Smooth muscle cell (in vitro differentiated cells): ENCODE measurements around the gene CASP2. TPM values are rescaled to one million over a fixed set of nuclear protein-coding genes. Genes with fewer than 3 reads are reported as not detected.

ENCODE experiments used
- DNase-seq: peaks from one replicate; lab custom pipeline; 2025; ENCODE audit not compliant: unreplicated experiment; lab: John Stamatoyannopoulos, UW
- H2AFZ ChIP-seq: fragments of 200-600 bp; sonication (generic); 2 replicates; pipeline ENCODE4 v1.6.0; 2016; ENCODE audit warnings: antibody characterized with exemption, low read depth, mild to moderate bottlenecking
- H3F3A ChIP-seq: fragments of 200-600 bp; sonication (generic); 2 replicates; pipeline ENCODE4 v1.6.0; 2017; ENCODE audit warnings: antibody characterized with exemption, low read depth
- H3K27ac ChIP-seq: fragments of 200-600 bp; sonication (generic); 2 replicates; pipeline ENCODE4 v1.5.1; 2016; ENCODE audit warnings: low read depth, mild to moderate bottlenecking
- H3K27me3 ChIP-seq: fragments of 200-600 bp; sonication (generic); 2 replicates; pipeline ENCODE4 v1.6.1; 2016; ENCODE audit warnings: low read depth, mild to moderate bottlenecking
- H3K36me3 ChIP-seq: fragments of 200-600 bp; sonication (generic); 2 replicates; pipeline ENCODE4 v1.5.1; 2016; ENCODE audit warnings: low read depth
- H3K4me1 ChIP-seq: fragments of 200-600 bp; sonication (generic); 2 replicates; pipeline ENCODE4 v1.5.1; 2016; ENCODE audit warnings: low read depth
- H3K4me2 ChIP-seq: fragments of 200-600 bp; sonication (generic); 2 replicates; pipeline ENCODE4 v1.6.0; 2016; ENCODE audit warnings: mild to moderate bottlenecking
- H3K4me3 ChIP-seq: fragments of 200-600 bp; sonication (generic); 2 replicates; pipeline ENCODE4 v1.5.1; 2016; ENCODE audit warnings: mild to moderate bottlenecking
- H3K79me2 ChIP-seq: fragments of 200-600 bp; sonication (generic); 2 replicates; pipeline ENCODE4 v1.6.0; 2016; ENCODE audit warnings: low read depth, mild to moderate bottlenecking
- H3K9ac ChIP-seq: fragments of 200-600 bp; sonication (generic); 2 replicates; pipeline ENCODE4 v1.6.0; 2016; ENCODE audit warnings: low read depth
- H3K9me3 ChIP-seq: fragments of 200-600 bp; sonication (generic); replicated peaks from 2 replicates; pipeline ENCODE4 v1.5.1; 2016; ENCODE audit warnings: low read depth
- H4K20me1 ChIP-seq: fragments of 200-600 bp; sonication (generic); 2 replicates; pipeline ENCODE4 v1.6.0; 2016; ENCODE audit warnings: low read depth
- WGBS: methylation state at CpG from one replicate; pipeline ENCODE4 v1.1.7; 2016; ENCODE audit warnings: low lambda C conversion rate; 5-methylcytosine and 5-hydroxymethylcytosine counted together
- polyA plus RNA-seq: library from polyadenylated mRNA; unstranded; fragments of >200 nt; fragmentation: Nextera tagmentation; extraction: Ambion mirVana; gene quantifications from 2 replicates; pipeline ENCODE4 v1.2.1, GENCODE V29; 2016
- total RNA-seq: library from RNA; depleted of rRNA; stranded (reverse); fragments of >200 nt; gene quantifications from 2 replicates; pipeline ENCODE4 v1.2.3, GENCODE V29; 2014
- TF ChIP-seq, protein P1 (sequence below): fragments of 200-600 bp; sonication (generic); IDR thresholded peaks from 2 replicates; pipeline ENCODE4 v1.5.1; 2017; ENCODE audit warnings: borderline replicate concordance, mild to moderate bottlenecking, antibody characterized with exemption; ENCODE audit not compliant: insufficient read depth, poor library complexity, severe bottlenecking

CASP2 gene
- total and polyA plus RNA-seq, 2 experiments from 2014 or later = 8.1 to 22.0 TPM

DNA sequence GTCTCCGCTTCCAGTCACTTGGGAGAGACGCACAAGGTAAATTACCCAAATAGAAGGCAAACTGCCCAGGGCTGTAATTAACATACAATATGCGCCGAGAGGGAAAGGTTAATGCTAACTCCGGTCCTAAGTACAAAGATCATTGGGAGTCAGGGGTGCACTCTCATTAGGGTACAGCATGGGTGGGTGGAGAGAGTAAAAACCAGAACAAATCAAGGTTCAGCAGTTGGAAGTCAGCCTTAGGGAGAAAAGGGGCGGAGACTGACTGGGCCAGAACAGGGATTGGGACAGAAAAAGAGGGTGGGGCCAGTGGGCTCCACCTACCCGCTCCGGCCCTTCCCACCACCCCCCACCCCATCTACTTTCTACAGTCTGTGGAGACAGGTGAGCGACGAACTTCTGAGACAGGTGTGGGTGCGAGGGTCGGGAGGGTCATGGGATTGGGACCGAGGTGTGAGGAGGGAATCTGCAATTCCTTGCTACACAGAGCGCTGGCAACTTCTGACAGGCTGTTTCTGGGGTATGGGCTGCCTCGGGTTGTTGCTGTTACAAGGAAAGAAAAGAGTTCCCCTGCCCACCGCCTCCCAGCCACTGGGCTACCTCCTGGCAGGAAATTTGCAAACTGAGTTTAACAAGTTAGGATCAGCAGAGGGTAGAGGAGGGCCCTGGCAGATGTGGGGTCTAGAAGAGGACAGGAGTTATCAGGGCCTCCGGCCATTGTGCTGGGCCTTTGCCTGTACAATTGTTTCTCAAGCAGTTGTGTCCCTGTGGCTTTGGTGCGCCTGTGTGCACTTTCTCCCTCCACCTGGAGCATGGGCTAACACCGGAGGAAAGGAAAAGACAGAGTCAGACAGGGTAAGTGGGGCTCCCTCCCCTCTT lies 3.3 kb upstream of the CASP2 start, which contains the start of gene TMEM139:
TMEM139 (plus strand) TSS at position 368 of the 879 bp plus-strand sequence. CDS start 1,000 bp downstream, outside the sequence.
- WGBS = 54% methylated on average over 19 of the region's 19 CpGs
- TF ChIP-seq, protein P1, sequence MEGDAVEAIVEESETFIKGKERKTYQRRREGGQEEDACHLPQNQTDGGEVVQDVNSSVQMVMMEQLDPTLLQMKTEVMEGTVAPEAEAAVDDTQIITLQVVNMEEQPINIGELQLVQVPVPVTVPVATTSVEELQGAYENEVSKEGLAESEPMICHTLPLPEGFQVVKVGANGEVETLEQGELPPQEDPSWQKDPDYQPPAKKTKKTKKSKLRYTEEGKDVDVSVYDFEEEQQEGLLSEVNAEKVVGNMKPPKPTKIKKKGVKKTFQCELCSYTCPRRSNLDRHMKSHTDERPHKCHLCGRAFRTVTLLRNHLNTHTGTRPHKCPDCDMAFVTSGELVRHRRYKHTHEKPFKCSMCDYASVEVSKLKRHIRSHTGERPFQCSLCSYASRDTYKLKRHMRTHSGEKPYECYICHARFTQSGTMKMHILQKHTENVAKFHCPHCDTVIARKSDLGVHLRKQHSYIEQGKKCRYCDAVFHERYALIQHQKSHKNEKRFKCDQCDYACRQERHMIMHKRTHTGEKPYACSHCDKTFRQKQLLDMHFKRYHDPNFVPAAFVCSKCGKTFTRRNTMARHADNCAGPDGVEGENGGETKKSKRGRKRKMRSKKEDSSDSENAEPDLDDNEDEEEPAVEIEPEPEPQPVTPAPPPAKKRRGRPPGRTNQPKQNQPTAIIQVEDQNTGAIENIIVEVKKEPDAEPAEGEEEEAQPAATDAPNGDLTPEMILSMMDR = no peak
- Histone ChIP-seq H2AFZ (no peak within 1 kb of the TSS), H3K27me3 (no peaks in the 10 kb centered on the region), H3K4me1 (no peaks in the 10 kb centered on the region), H3K4me3 (peak within 1 kb of the TSS; percentile 33), H3K36me3 (no peaks in the 10 kb centered on the region), H4K20me1 (no peaks in the 10 kb centered on the region), H3K79me2 (peaks cover 8% of the 10 kb centered on the region), H3K27ac (no peak within 1 kb of the TSS), H3K9ac (no peak within 1 kb of the TSS), H3F3A (peaks cover 8% of the 10 kb centered on the region), H3K4me2 (peak within 1 kb of the TSS; percentile 55), H3K9me3 (no peaks in the 10 kb centered on the region)
- no peak for DNase-seq

DNA sequence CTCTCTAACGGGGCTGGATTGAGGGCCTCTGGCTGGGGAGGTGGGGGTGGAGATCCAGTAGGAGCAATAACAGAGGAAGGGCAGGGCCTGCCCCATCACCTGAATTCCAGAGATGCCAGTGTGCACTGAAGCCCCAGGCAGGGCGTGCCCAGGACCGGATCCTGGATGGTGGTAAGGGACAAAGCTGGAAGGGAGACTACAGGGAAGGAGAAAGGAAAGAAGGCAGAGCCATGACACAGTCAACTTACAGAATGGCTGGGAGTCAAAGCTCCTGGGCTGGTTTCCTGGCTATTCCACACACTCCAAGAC lies 2.7 kb upstream of the CASP2 start:
- Histone ChIP-seq H4K20me1 (peaks cover 5% of the 10 kb centered on the region), H3F3A (peaks cover 8% of the 10 kb centered on the region), H3K4me2 (no peak overlapping the region), H3K27ac (no peak overlapping the region), H2AFZ (no peak overlapping the region), H3K4me1 (peaks cover 4% of the 10 kb centered on the region), H3K9ac (no peak overlapping the region), H3K27me3 (no peaks in the 10 kb centered on the region), H3K9me3 (no peaks in the 10 kb centered on the region), H3K4me3 (no peak overlapping the region), H3K36me3 (no peaks in the 10 kb centered on the region), H3K79me2 (peaks cover 14% of the 10 kb centered on the region)
- no peak for DNase-seq
- TF ChIP-seq, protein P1 = no peak
- 50% methylated on average over 3 of the region's 3 CpGs for WGBS

DNA sequence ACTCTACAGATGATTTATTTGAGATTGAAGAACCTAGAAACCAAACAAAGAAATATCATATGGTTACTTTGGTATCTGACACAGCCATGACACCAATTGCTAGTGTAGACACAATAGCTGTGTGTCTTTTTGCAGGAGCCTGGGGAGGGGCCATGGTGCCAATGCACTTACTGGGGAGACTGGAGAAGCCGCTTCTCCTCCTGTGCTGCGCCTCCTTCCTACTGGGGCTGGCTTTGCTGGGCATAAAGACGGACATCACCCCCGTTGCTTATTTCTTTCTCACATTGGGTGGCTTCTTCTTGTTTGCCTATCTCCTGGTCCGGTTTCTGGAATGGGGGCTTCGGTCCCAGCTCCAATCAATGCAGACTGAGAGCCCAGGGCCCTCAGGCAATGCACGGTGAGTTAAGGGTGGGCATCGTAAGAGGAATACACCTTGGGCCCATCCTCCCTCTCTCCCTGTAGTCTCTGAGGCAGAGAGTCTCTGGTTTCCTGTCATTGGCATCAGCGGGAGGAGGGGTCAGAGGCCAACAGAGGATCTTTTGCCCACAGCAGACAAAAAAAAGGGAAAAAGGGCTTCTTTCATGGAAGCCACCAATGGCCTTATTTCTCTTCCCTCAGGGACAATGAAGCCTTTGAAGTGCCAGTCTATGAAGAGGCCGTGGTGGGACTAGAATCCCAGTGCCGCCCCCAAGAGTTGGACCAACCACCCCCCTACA lies 2.2 kb upstream of the CASP2 start:
- no peak for DNase-seq
- WGBS = 92% methylated on average over 11 of the region's 11 CpGs
- peaks cover 11% of the 10 kb centered on the region for H4K20me1 ChIP-seq
- H3K4me3 ChIP-seq = no peak overlapping the region
- peaks cover 8% of the 10 kb centered on the region for H3F3A ChIP-seq
- peaks cover 9% of the 10 kb centered on the region for H3K4me1 ChIP-seq
- peaks cover 19% of the 10 kb centered on the region for H3K79me2 ChIP-seq
- TF ChIP-seq, protein P1 = no peak
- no peaks in the 10 kb centered on the region for H3K27me3 ChIP-seq
- no peak overlapping the region for H3K27ac ChIP-seq
- no peaks in the 10 kb centered on the region for H3K36me3 ChIP-seq
- H3K9ac ChIP-seq = no peak overlapping the region
- H2AFZ ChIP-seq = no peak overlapping the region
- H3K4me2 ChIP-seq = no peak overlapping the region
- no peaks in the 10 kb centered on the region for H3K9me3 ChIP-seq
